Stimulated activated naive CD4-positive, alpha-beta T cell treated with Interleukin-2 at 50 U/mL for 16 hours (primary cell): ENCODE results near the gene PEG3.
"Not testable (repeated sequence)": the region's sequence is repeated elsewhere in the genome, so short reads cannot be mapped to it uniquely, and the experiment has no call there.

Source experiments
- DNase-seq: peaks from one replicate; lab custom pipeline; 2025; lab: John Stamatoyannopoulos, UW

Gene PEG3

GRCh38 chr19:56840451-56841192 lies at the start of gene PEG3, which contains the start of gene ZIM2:
TSS of gene PEG3 (minus strand) at chr19:56840726. CDS start at chr19:56824655, 16,071 bp downstream.
TSS of gene ZIM2 (minus strand) at chr19:56840726. CDS start at chr19:56824277, 16,449 bp downstream.
- DNase-seq = no peak

- DNase-seq = no peak
These were observed 44.9 kb upstream of the PEG3 start for GRCh38 chr19:56885173-56885985.

- DNase-seq = no peak
These were observed 43.9 kb upstream of the PEG3 start for GRCh38 chr19:56884441-56884840.

GRCh38 chr19:56880592-56881190 lies 40.2 kb upstream of the PEG3 start:
- DNase-seq = no peak

- DNase-seq = no peak
These were observed 36.7 kb upstream of the PEG3 start for GRCh38 chr19:56877069-56877715.

- DNase-seq = no peak
These were observed 35.2 kb upstream of the PEG3 start for GRCh38 chr19:56875717-56876116.

GRCh38 chr19:56874530-56874929 lies 34.0 kb upstream of the PEG3 start:
- DNase-seq = no peak

GRCh38 chr19:56873493-56873892 lies 33.0 kb upstream of the PEG3 start:
- DNase-seq = no peak

GRCh38 chr19:56869886-56870285 lies 29.4 kb upstream of the PEG3 start:
- DNase-seq = no peak

GRCh38 chr19:56868446-56868845 lies 27.9 kb upstream of the PEG3 start:
- DNase-seq = no peak

- DNase-seq = no peak
These were observed 26.0 kb upstream of the PEG3 start for GRCh38 chr19:56866538-56866937.

- DNase-seq = no peak
These were observed 24.1 kb upstream of the PEG3 start for GRCh38 chr19:56864443-56865125.

GRCh38 chr19:56862741-56863140 lies 22.2 kb upstream of the PEG3 start:
- no peak for DNase-seq

- DNase-seq = not testable (repeated sequence)
These were observed 19.9 kb upstream of the PEG3 start for GRCh38 chr19:56860409-56860808.

GRCh38 chr19:56858026-56858425 lies 17.5 kb upstream of the PEG3 start:
- DNase-seq = no peak

GRCh38 chr19:56856822-56857221 lies 16.3 kb upstream of the PEG3 start:
- no peak for DNase-seq

GRCh38 chr19:56852361-56852760 lies 11.8 kb upstream of the PEG3 start:
- DNase-seq = not testable (repeated sequence)

- DNase-seq = no peak
These were observed 7.6 kb upstream of the PEG3 start for GRCh38 chr19:56848166-56848565.

GRCh38 chr19:56842412-56842811 lies 1.9 kb upstream of the PEG3 start:
- DNase-seq = no peak

- DNase-seq = no peak
These were observed 642 bp upstream of the PEG3 start for GRCh38 chr19:56841193-56841543.

- no peak for DNase-seq
These were observed 675 bp downstream of the PEG3 start for GRCh38 chr19:56839652-56840450.
